Ishikawa (cell line): ENCODE measurements around the gene C2CD4D.

ENCODE experiments used
- CEBPB ChIP-seq: IDR thresholded peaks from 2 replicates; pipeline ENCODE4 v1.6.1; 2012
- CREB1 ChIP-seq: IDR thresholded peaks from 2 replicates; pipeline ENCODE4 v1.6.1; 2012; ENCODE audit warnings: low read depth
- EGR1 ChIP-seq: IDR thresholded peaks from 2 replicates; pipeline ENCODE4 v1.6.1; 2012
- EP300 ChIP-seq: IDR thresholded peaks from 2 replicates; pipeline ENCODE4 v1.6.1; 2012; ENCODE audit warnings: borderline replicate concordance
- FOXM1 ChIP-seq: IDR thresholded peaks from 2 replicates; pipeline ENCODE4 v1.6.1; 2012; ENCODE audit warnings: low read depth, borderline replicate concordance
- NFIC ChIP-seq: IDR thresholded peaks from 2 replicates; pipeline ENCODE4 v1.6.1; 2012
- RAD21 ChIP-seq: IDR thresholded peaks from 2 replicates; pipeline ENCODE4 v1.6.1; 2012; ENCODE audit warnings: low read depth
- TAF1 ChIP-seq: IDR thresholded peaks from 2 replicates; pipeline ENCODE4 v1.6.1; 2012; ENCODE audit warnings: low read depth, mild to moderate bottlenecking
- TCF12 ChIP-seq: IDR thresholded peaks from 2 replicates; pipeline ENCODE4 v1.6.1; 2012; ENCODE audit warnings: low read depth
- TEAD4 ChIP-seq: IDR thresholded peaks from 2 replicates; pipeline ENCODE4 v1.6.1; 2012
- YY1 ChIP-seq: IDR thresholded peaks from 2 replicates; pipeline ENCODE4 v1.6.1; 2012; ENCODE audit warnings: low read depth
- TF ChIP-seq, protein P1 (sequence below): IDR thresholded peaks from 2 replicates; pipeline ENCODE4 v1.6.1; 2012; ENCODE audit warnings: low read depth, mild to moderate bottlenecking
- TF ChIP-seq, protein P2 (sequence below): IDR thresholded peaks from 2 replicates; pipeline ENCODE4 v1.6.1; 2012

DNA sequence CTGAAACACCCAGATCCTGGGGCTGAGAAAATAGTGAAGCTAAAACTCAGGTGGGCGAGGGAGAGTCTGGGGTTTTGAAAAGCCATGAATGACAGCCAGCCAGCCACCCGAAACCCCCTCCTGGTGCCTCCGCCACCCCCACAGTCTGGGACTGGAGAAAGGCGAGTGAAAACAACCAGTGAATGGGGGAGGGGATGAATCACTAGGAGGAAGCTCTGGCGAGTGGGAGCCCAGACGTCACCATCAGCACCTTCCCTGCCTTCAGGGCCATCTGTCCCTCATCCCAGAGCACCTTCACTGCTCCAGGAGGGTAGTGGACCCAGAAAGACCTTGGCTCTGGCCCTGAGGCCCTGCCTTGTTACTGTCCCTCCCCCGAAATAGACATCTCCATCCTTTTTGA, 17.2 kb downstream of the C2CD4D start:
- TF ChIP-seq, protein P1, sequence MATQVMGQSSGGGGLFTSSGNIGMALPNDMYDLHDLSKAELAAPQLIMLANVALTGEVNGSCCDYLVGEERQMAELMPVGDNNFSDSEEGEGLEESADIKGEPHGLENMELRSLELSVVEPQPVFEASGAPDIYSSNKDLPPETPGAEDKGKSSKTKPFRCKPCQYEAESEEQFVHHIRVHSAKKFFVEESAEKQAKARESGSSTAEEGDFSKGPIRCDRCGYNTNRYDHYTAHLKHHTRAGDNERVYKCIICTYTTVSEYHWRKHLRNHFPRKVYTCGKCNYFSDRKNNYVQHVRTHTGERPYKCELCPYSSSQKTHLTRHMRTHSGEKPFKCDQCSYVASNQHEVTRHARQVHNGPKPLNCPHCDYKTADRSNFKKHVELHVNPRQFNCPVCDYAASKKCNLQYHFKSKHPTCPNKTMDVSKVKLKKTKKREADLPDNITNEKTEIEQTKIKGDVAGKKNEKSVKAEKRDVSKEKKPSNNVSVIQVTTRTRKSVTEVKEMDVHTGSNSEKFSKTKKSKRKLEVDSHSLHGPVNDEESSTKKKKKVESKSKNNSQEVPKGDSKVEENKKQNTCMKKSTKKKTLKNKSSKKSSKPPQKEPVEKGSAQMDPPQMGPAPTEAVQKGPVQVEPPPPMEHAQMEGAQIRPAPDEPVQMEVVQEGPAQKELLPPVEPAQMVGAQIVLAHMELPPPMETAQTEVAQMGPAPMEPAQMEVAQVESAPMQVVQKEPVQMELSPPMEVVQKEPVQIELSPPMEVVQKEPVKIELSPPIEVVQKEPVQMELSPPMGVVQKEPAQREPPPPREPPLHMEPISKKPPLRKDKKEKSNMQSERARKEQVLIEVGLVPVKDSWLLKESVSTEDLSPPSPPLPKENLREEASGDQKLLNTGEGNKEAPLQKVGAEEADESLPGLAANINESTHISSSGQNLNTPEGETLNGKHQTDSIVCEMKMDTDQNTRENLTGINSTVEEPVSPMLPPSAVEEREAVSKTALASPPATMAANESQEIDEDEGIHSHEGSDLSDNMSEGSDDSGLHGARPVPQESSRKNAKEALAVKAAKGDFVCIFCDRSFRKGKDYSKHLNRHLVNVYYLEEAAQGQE, result no peak
- TF ChIP-seq EGR1 (no peak), CREB1 (no peak), YY1 (no peak), TAF1 (no peak), EP300 (no peak), RAD21 (no peak), TEAD4 (no peak), NFIC (no peak), FOXM1 (no peak), CEBPB (no peak), TCF12 (no peak)
- TF ChIP-seq, protein P2, sequence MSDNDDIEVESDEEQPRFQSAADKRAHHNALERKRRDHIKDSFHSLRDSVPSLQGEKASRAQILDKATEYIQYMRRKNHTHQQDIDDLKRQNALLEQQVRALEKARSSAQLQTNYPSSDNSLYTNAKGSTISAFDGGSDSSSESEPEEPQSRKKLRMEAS, result no peak
